LoVo (cell line): Measurements from ENCODE around the gene PCDHA5.
"Not testable (repeated sequence)": the region's sequence is repeated elsewhere in the genome, so short reads cannot be mapped to it uniquely, and the experiment has no call there.

Source experiments
- DNase-seq: peaks from one replicate; pipeline ENCODE4 v3.0.0-alpha.2; 2016; ENCODE audit warnings: low spot score

Gene PCDHA5

GRCh38 chr5:140821375-140822280, at the start of gene PCDHA5:
TSS of gene PCDHA5 (plus strand) at chr5:140821613.
- DNase-seq: no peak

GRCh38 chr5:140780512-140780911, 40.9 kb upstream of the PCDHA5 start:
- no peak for DNase-seq

- DNase-seq: no peak
These were observed 35.3 kb upstream of the PCDHA5 start, which contains the start of gene PCDHA1 for GRCh38 chr5:140785905-140786686. TSS of gene PCDHA1 (plus strand) at chr5:140786140.

GRCh38 chr5:140787422-140787821, 34.0 kb upstream of the PCDHA5 start:
- DNase-seq: not testable (repeated sequence)

GRCh38 chr5:140787849-140788504, 33.4 kb upstream of the PCDHA5 start:
- DNase-seq: not testable (repeated sequence)

- DNase-seq: no peak
These were observed 30.3 kb upstream of the PCDHA5 start for GRCh38 chr5:140791089-140791488.

GRCh38 chr5:140794595-140795258, 26.7 kb upstream of the PCDHA5 start, which contains the start of gene PCDHA2:
TSS of gene PCDHA2 (plus strand) at chr5:140794852.
- no peak for DNase-seq

- DNase-seq: no peak
These were observed 26.2 kb upstream of the PCDHA5 start for GRCh38 chr5:140795259-140795641.

GRCh38 chr5:140796072-140796717, 25.2 kb upstream of the PCDHA5 start:
- DNase-seq: not testable (repeated sequence)

GRCh38 chr5:140796718-140797095, 24.7 kb upstream of the PCDHA5 start:
- DNase-seq: no peak

GRCh38 chr5:140800816-140801493, 20.5 kb upstream of the PCDHA5 start, which contains the start of gene PCDHA3:
TSS of gene PCDHA3 (plus strand) at chr5:140801057.
- no peak for DNase-seq

GRCh38 chr5:140801494-140801841, 19.9 kb upstream of the PCDHA5 start:
- DNase-seq: no peak

- DNase-seq: not testable (repeated sequence)
These were observed 19.0 kb upstream of the PCDHA5 start for GRCh38 chr5:140802381-140802780.

- no peak for DNase-seq
These were observed 18.6 kb upstream of the PCDHA5 start for GRCh38 chr5:140802781-140803271.

GRCh38 chr5:140806834-140807775, 14.3 kb upstream of the PCDHA5 start, which contains the start of gene PCDHA4:
TSS of gene PCDHA4 (plus strand) at chr5:140807068.
- no peak for DNase-seq

- not testable (repeated sequence) for DNase-seq
These were observed 13.0 kb upstream of the PCDHA5 start for GRCh38 chr5:140808241-140808888.

- DNase-seq: no peak
These were observed 12.5 kb upstream of the PCDHA5 start for GRCh38 chr5:140808889-140809291.

GRCh38 chr5:140822281-140822629, 842 bp downstream of the PCDHA5 start:
- no peak for DNase-seq

GRCh38 chr5:140822969-140823368, 1.6 kb downstream of the PCDHA5 start:
- DNase-seq: not testable (repeated sequence)
